ENCODE data around the gene ELOA. TPM values are rescaled to one million over a fixed set of nuclear protein-coding genes. Genes with fewer than 3 reads are reported as not detected.

Gene ELOA
- total and polyA plus RNA-seq, 2 of the 13 experiments (the other 11 are each of a cell fraction or from before 2014, with no cell fraction given), result 14.2 to 28.5 TPM

DNA sequence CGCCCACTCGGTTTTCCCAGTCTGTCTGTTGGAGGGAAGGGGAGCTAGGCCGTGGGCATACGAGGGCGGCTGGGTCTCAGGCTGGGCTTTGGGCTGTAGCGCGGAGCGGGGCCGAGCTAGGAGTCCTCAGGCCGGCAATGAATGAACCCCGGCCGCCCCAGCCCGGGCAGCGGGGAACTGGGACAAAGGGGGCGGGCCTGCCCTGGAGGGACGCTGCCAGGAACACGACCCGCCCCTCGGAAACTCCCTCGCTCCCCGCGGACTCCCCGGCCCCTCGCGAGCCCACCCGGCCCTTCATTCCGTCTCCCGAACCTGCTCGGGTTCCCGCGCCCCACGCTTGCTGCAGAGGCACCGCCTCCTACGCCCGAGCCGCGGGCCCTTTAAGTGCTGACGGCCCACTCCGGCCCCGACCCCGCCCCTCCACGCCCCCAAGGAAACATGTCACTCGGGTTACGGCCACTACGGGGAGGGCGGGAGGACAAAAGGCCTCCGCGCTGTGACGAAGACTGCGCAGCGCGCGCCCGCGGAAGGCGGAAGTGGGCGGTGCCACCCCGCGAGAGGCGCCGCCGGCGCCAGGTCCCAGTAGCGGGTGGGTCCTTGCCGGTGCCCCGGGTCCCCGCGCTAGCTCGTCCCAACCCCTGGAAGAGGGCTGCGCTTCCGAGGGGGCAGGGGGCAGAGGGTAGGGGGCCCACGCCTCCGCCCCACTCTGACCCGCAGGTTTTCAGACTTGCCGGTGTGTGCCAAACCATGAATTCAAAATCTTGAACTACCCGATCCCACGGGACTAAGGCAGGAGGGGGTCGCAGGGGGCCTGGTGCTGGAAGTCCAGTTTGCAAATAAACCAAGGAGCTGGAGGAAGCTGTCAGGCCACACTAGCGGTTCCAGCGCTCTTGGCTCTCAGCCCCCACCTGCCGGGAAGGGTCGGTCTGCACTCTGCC is 57.4 kb downstream of the ELOA start, which contains the start of gene GALE (continued):
- TF ChIP-seq ZNF780A (CRISPR knock-in tag; IDR thresholded peaks at IDR 0.05) (no peak; the same call in 1 of the 2 replicates), BCL6 (CRISPR knock-in tag; IDR thresholded peaks at IDR 0.05) (0 out of 2 replicates have a peak, but pooled peaks have one; percentile 37), RAD21 (CRISPR knock-in tag; IDR thresholded peaks at IDR 0.05) (peak; percentile 60; the same call in 1 of the 2 replicates), BHLHE40 (IDR thresholded peaks at IDR 0.05; ENCODE audit: low read length) (peak; percentile 12; the same call in 1 of the 2 replicates), E2F5 (CRISPR knock-in tag; conservative IDR thresholded peaks at IDR 0.05) (peak; percentile 16; the same call in 1 of the 2 replicates), ZNF24 (IDR thresholded peaks at IDR 0.05) (no peak), SP2 (CRISPR knock-in tag; IDR thresholded peaks at IDR 0.05) (peak; percentile 53), MBD4 (IDR thresholded peaks at IDR 0.05; ENCODE audit: borderline replicate concordance, low read length) (no peak), PITX1 (CRISPR knock-in tag; IDR thresholded peaks at IDR 0.05) (peak; percentile 32; the same call in 1 of the 2 replicates), PHF5A (CRISPR knock-in tag; IDR thresholded peaks at IDR 0.05; ENCODE audit: low read depth, unreplicated experiment) (no peak), ZSCAN31 (CRISPR knock-in tag; IDR thresholded peaks at IDR 0.05; ENCODE audit: low read depth) (peak; percentile 28; the same call in 1 of the 2 replicates), GFI1 (CRISPR knock-in tag; IDR thresholded peaks at IDR 0.05; ENCODE audit: borderline replicate concordance) (peak; percentile 50; the same call in 1 of the 2 replicates), SP1 (IDR thresholded peaks at IDR 0.05) (peak; percentile 54), SP1 (CRISPR knock-in tag; IDR thresholded peaks at IDR 0.05) (peak; percentile 90), ZNF687 (CRISPR knock-in tag; IDR thresholded peaks at IDR 0.05) (peak; percentile 71), ZNF558 (CRISPR knock-in tag; IDR thresholded peaks at IDR 0.05; ENCODE audit: borderline replicate concordance) (0 out of 2 replicates have a peak, but pooled peaks have one; percentile 20), KLF13 (CRISPR knock-in tag; IDR thresholded peaks at IDR 0.05) (no peak), SAP130 (CRISPR knock-in tag; IDR thresholded peaks at IDR 0.05; ENCODE audit: low read depth) (peak; percentile 92)
- TF ChIP-seq, protein P1, sequence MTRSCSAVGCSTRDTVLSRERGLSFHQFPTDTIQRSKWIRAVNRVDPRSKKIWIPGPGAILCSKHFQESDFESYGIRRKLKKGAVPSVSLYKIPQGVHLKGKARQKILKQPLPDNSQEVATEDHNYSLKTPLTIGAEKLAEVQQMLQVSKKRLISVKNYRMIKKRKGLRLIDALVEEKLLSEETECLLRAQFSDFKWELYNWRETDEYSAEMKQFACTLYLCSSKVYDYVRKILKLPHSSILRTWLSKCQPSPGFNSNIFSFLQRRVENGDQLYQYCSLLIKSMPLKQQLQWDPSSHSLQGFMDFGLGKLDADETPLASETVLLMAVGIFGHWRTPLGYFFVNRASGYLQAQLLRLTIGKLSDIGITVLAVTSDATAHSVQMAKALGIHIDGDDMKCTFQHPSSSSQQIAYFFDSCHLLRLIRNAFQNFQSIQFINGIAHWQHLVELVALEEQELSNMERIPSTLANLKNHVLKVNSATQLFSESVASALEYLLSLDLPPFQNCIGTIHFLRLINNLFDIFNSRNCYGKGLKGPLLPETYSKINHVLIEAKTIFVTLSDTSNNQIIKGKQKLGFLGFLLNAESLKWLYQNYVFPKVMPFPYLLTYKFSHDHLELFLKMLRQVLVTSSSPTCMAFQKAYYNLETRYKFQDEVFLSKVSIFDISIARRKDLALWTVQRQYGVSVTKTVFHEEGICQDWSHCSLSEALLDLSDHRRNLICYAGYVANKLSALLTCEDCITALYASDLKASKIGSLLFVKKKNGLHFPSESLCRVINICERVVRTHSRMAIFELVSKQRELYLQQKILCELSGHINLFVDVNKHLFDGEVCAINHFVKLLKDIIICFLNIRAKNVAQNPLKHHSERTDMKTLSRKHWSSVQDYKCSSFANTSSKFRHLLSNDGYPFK (CRISPR knock-in tag; IDR thresholded peaks at IDR 0.05; ENCODE audit: borderline replicate concordance), result peak; percentile 3; the same call in 1 of the 2 replicates
- TF ChIP-seq, protein P2, sequence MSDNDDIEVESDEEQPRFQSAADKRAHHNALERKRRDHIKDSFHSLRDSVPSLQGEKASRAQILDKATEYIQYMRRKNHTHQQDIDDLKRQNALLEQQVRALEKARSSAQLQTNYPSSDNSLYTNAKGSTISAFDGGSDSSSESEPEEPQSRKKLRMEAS (IDR thresholded peaks at IDR 0.05), result peak; percentile 77
